Liver (tissue), 3 donors: ENCODE results near the gene HAAO.

ENCODE experiments used
- HNF4A ChIP-seq, 2 donors: conservative IDR thresholded peaks; 2 replicates each; pipeline ENCODE4 v1.6.1; 2016; ENCODE audit warnings: antibody characterized with exemption in 2 of 2, mild to moderate bottlenecking in 2 of 2
- JUND ChIP-seq, 2 donors: IDR thresholded peaks; 2 replicates each; pipeline ENCODE4 v1.6.1; 2016; ENCODE audit warnings: antibody characterized with exemption in 2 of 2
- MAX ChIP-seq: IDR thresholded peaks from 2 replicates; pipeline ENCODE4 v1.6.1; 2016; ENCODE audit warnings: antibody characterized with exemption
- REST ChIP-seq: IDR thresholded peaks from 2 replicates; pipeline ENCODE4 v1.6.1; 2016; ENCODE audit warnings: antibody characterized with exemption, mild to moderate bottlenecking
- SP1 ChIP-seq: IDR thresholded peaks from 2 replicates; pipeline ENCODE4 v1.6.1; 2018; ENCODE audit warnings: antibody characterized with exemption, mild to moderate bottlenecking
- TAF1 ChIP-seq: conservative IDR thresholded peaks from 2 replicates; pipeline ENCODE4 v1.6.1; 2016; ENCODE audit warnings: antibody characterized with exemption, mild to moderate bottlenecking
- YY1 ChIP-seq: IDR thresholded peaks from 2 replicates; pipeline ENCODE4 v1.6.1; 2016; ENCODE audit warnings: antibody characterized with exemption, mild to moderate bottlenecking
- TF ChIP-seq, protein P1 (sequence below): fragments of 150-350 bp; IDR thresholded peaks from 2 replicates; pipeline ENCODE4 v1.5.1; 2017; ENCODE audit warnings: improper control_type of control experiment, low read depth, low read length; ENCODE audit not compliant: missing input control
- donor health status: healthy.
- donor health status: healthy.

- no peak for TF ChIP-seq TAF1
- no peak for TF ChIP-seq MAX
- TF ChIP-seq REST, result no peak
- TF ChIP-seq, protein P1, sequence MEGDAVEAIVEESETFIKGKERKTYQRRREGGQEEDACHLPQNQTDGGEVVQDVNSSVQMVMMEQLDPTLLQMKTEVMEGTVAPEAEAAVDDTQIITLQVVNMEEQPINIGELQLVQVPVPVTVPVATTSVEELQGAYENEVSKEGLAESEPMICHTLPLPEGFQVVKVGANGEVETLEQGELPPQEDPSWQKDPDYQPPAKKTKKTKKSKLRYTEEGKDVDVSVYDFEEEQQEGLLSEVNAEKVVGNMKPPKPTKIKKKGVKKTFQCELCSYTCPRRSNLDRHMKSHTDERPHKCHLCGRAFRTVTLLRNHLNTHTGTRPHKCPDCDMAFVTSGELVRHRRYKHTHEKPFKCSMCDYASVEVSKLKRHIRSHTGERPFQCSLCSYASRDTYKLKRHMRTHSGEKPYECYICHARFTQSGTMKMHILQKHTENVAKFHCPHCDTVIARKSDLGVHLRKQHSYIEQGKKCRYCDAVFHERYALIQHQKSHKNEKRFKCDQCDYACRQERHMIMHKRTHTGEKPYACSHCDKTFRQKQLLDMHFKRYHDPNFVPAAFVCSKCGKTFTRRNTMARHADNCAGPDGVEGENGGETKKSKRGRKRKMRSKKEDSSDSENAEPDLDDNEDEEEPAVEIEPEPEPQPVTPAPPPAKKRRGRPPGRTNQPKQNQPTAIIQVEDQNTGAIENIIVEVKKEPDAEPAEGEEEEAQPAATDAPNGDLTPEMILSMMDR, result no peak
- TF ChIP-seq HNF4A (conservative IDR thresholded peaks at IDR 0.05), result no peak
- TF ChIP-seq JUND (IDR thresholded peaks at IDR 0.05), result no peak
- TF ChIP-seq YY1, result no peak
- no peak for TF ChIP-seq SP1
Measured at GRCh38 chr2:42840760-42841159, 48.4 kb upstream of the HAAO start.
